ENCODE measurements around the gene FADS1. TPM values are rescaled to one million over a fixed set of nuclear protein-coding genes. Genes with fewer than 3 reads are reported as not detected.

Gene FADS1
- total and polyA plus RNA-seq, 2 donors (not counting 3 experiments of a cell fraction or from before 2014, with no cell fraction given), result 110 to 121 TPM

- H3K27me3 ChIP-seq (ENCODE audit: control insufficient read depth in 2 of 2, insufficient read depth in 2 of 2, low read length in 2 of 2), result peaks cover 0 to 2% of the 10 kb centered on the region in 2 experiments
- no peaks in the 10 kb centered on the region for H3K36me3 ChIP-seq (ENCODE audit: control insufficient read depth in 2 of 2, extremely low read depth in 1 of 2, insufficient read depth in 2 of 2, low read length in 2 of 2)
- no peaks in the 10 kb centered on the region for H3K9me1 ChIP-seq (replicated peaks; ENCODE audit: control insufficient read depth, extremely low read depth, insufficient read depth, low read length)
- peaks cover 9% of the 10 kb centered on the region for H3K4me1 ChIP-seq (ENCODE audit: control insufficient read depth, extremely low read depth, insufficient read depth, low read length)
- no peak overlapping the region for H3K9ac ChIP-seq (replicated peaks; ENCODE audit: extremely low read depth, insufficient read depth, low read length)
- POLR2A ChIA-PET, result no interaction called here
- no peaks in the 10 kb centered on the region for H4K20me1 ChIP-seq (replicated peaks; ENCODE audit: control insufficient read depth, extremely low read depth, insufficient read depth, low read length)
- H3K27ac ChIP-seq (ENCODE audit: insufficient read depth, low read depth, low read length), result no peak overlapping the region
- CTCF ChIA-PET, result no interaction called here
- DNase-seq (ENCODE audit: low read depth, low spot score) (no peak), FAIRE-seq (no peak)
- TF ChIP-seq POLR2AphosphoS5 (IDR thresholded peaks at IDR 0.05; ENCODE audit: insufficient read depth, low read depth, low read length) (no peak), FOS (IDR thresholded peaks at IDR 0.05; ENCODE audit: borderline replicate concordance, insufficient read depth, low read length) (no peak), MAX (IDR thresholded peaks at IDR 0.05; ENCODE audit: insufficient read depth, insufficient read length) (no peak), MYC (IDR thresholded peaks at IDR 0.05; ENCODE audit: low read depth, low read length) (no peak), CTCF (IDR thresholded peaks at IDR 0.05; ENCODE audit: extremely low read depth in 1 of 2, insufficient read depth in 1 of 2, low read depth in 1 of 2, low read length in 2 of 2) (no peak), EZH2 (IDR thresholded peaks at IDR 0.05; ENCODE audit: borderline replicate concordance, low read depth, low read length, severe bottlenecking) (no peak), GATA2 (IDR thresholded peaks at IDR 0.05; ENCODE audit: insufficient read depth, insufficient read length, low read depth, low read length) (no peak), JUN (IDR thresholded peaks at IDR 0.05; ENCODE audit: borderline replicate concordance, insufficient read depth, insufficient read length, low read depth) (no peak), POLR2A (IDR thresholded peaks at IDR 0.05; ENCODE audit: low read depth, low read length) (no peak)
- no peaks in the 10 kb centered on the region for H3K79me2 ChIP-seq (ENCODE audit: control insufficient read depth, insufficient read depth, low read length)
- H3K9me3 ChIP-seq (replicated peaks; ENCODE audit: control insufficient read depth, insufficient read depth, low read length), result no peaks in the 10 kb centered on the region
- intact Hi-C loops (cut with micrococcal nuclease) (no loop called here), dilution Hi-C loops (cut with MboI; ENCODE audit: extremely low pct_ligation_motif_present, low sequenced_read_pairs) (no loop called here)
- BruUV-seq (replicated peaks), result no TSS peak
- H3K4me3 ChIP-seq (replicated peaks in 1 of 3; ENCODE audit: insufficient read depth in 1 of 3, low read depth in 1 of 3, low read length in 3 of 3), result no peak overlapping the region
- H2AFZ ChIP-seq (ENCODE audit: low read depth, low read length), result no peak overlapping the region
- H3K4me2 ChIP-seq (ENCODE audit: insufficient read depth, low read length), result no peak overlapping the region
These were observed 55.9 kb downstream of the FADS1 start for GRCh38 chr11:61760946-61761345.

Data from endothelial cell of umbilical vein (primary cell).